HUES48 (cell line): ENCODE measurements around the gene PPP1CA.
"Not testable (repeated sequence)": the region's sequence is repeated elsewhere in the genome, so short reads cannot be mapped to it uniquely, and the experiment has no call there.

ENCODE experiments used
- H3K27ac ChIP-seq: one replicate; pipeline ENCODE4 v1.7.0; 2013; ENCODE audit warnings: low read depth, low read length, inconsistent platforms
- H3K27me3 ChIP-seq: 2 replicates; pipeline ENCODE4 v1.6.1; 2013; ENCODE audit warnings: mild to moderate bottlenecking, low read length; ENCODE audit not compliant: control insufficient read depth, insufficient read depth
- H3K36me3 ChIP-seq: 2 replicates; pipeline ENCODE4 v1.6.1; 2013; ENCODE audit warnings: low read length; ENCODE audit not compliant: control insufficient read depth, insufficient read depth
- H3K4me1 ChIP-seq: 2 replicates; pipeline ENCODE4 v1.6.1; 2013; ENCODE audit warnings: mild to moderate bottlenecking, low read length; ENCODE audit not compliant: control insufficient read depth, insufficient read depth
- H3K4me3 ChIP-seq: 2 replicates; pipeline ENCODE4 v1.5.1; 2013; ENCODE audit warnings: mild to moderate bottlenecking, low read depth, low read length
- H3K9ac ChIP-seq: 2 replicates; pipeline ENCODE4 v1.6.1; 2013; ENCODE audit warnings: mild to moderate bottlenecking, low read depth, low read length, moderate library complexity
- H3K9me3 ChIP-seq: 2 replicates; pipeline ENCODE4 v1.6.1; 2013; ENCODE audit warnings: low read length; ENCODE audit not compliant: control insufficient read depth, insufficient read depth

Gene PPP1CA

GRCh38 chr11:67432655-67433349 is 31.1 kb upstream of the PPP1CA start:
- Histone ChIP-seq H3K4me3 (no peak overlapping the region), H3K27me3 (no peaks in the 10 kb centered on the region), H3K9me3 (no peaks in the 10 kb centered on the region), H3K36me3 (peaks cover 43% of the 10 kb centered on the region), H3K9ac (no peak overlapping the region), H3K4me1 (peaks cover 14% of the 10 kb centered on the region), H3K27ac (no peak overlapping the region)

- Histone ChIP-seq H3K27me3 (no peaks in the 10 kb centered on the region), H3K9me3 (no peaks in the 10 kb centered on the region), H3K4me3 (no peak overlapping the region), H3K36me3 (peaks cover 40% of the 10 kb centered on the region), H3K27ac (no peak overlapping the region), H3K4me1 (peaks cover 8% of the 10 kb centered on the region), H3K9ac (no peak overlapping the region)
Measured at GRCh38 chr11:67431346-67432249, 29.9 kb upstream of the PPP1CA start.

GRCh38 chr11:67429722-67430121 is 28.1 kb upstream of the PPP1CA start:
- Histone ChIP-seq H3K9me3 (no peaks in the 10 kb centered on the region), H3K9ac (no peak overlapping the region), H3K36me3 (peaks cover 35% of the 10 kb centered on the region), H3K4me1 (0 out of 2 replicates have a peak, but pooled peaks cover 4% of the 10 kb centered on the region), H3K27ac (no peak overlapping the region), H3K4me3 (no peak overlapping the region), H3K27me3 (no peaks in the 10 kb centered on the region)

- H3K36me3 ChIP-seq: peaks cover 29% of the 10 kb centered on the region
- H3K4me3 ChIP-seq: peak overlapping the region; percentile 89
- H3K4me1 ChIP-seq: 0 out of 2 replicates have a peak, but pooled peaks cover 4% of the 10 kb centered on the region
- H3K9me3 ChIP-seq: no peaks in the 10 kb centered on the region
- H3K27ac ChIP-seq: no peak overlapping the region
- H3K27me3 ChIP-seq: no peaks in the 10 kb centered on the region
- H3K9ac ChIP-seq: no peak overlapping the region
Measured at GRCh38 chr11:67429038-67429668, 27.5 kb upstream of the PPP1CA start.

- no peaks in the 10 kb centered on the region for H3K9me3 ChIP-seq
- 0 out of 2 replicates have a peak, but pooled peaks cover 4% of the 10 kb centered on the region for H3K4me1 ChIP-seq
- H3K27ac ChIP-seq: peak within 1 kb of the TSS; percentile 67
- peaks cover 21% of the 10 kb centered on the region for H3K36me3 ChIP-seq
- H3K4me3 ChIP-seq: peak within 1 kb of the TSS; percentile 89
- peak within 1 kb of the TSS; percentile 64 for H3K9ac ChIP-seq
- H3K27me3 ChIP-seq: no peaks in the 10 kb centered on the region
Measured at GRCh38 chr11:67428052-67429001, 26.7 kb upstream of the PPP1CA start, which contains the start of gene RPS6KB2. Gene RPS6KB2, plus strand, starts transcription at chr11:67428494. Its CDS starts 52 bp downstream, at chr11:67428546.

GRCh38 chr11:67427364-67427859 is 25.8 kb upstream of the PPP1CA start:
- Histone ChIP-seq H3K36me3 (peaks cover 12% of the 10 kb centered on the region), H3K27ac (peak overlapping the region; percentile 42), H3K4me3 (peak overlapping the region; percentile 89), H3K9ac (peak overlapping the region; percentile 12; the same call in 1 of the 2 replicates)
- not testable (repeated sequence) for H3K27me3 ChIP-seq, H3K4me1 ChIP-seq, H3K9me3 ChIP-seq

- Histone ChIP-seq H3K9me3 (no peaks in the 10 kb centered on the region), H3K9ac (no peak overlapping the region), H3K4me1 (0 out of 2 replicates have a peak, but pooled peaks cover 4% of the 10 kb centered on the region), H3K27me3 (no peaks in the 10 kb centered on the region; the same call in 1 of the 2 replicates), H3K36me3 (no peaks in the 10 kb centered on the region), H3K27ac (no peak overlapping the region), H3K4me3 (no peak overlapping the region)
Measured at GRCh38 chr11:67423891-67424613, 22.4 kb upstream of the PPP1CA start.

GRCh38 chr11:67423466-67423865 is 21.8 kb upstream of the PPP1CA start:
- Histone ChIP-seq H3K9ac (no peak overlapping the region), H3K4me3 (no peak overlapping the region), H3K36me3 (no peaks in the 10 kb centered on the region), H3K9me3 (no peaks in the 10 kb centered on the region), H3K27me3 (no peaks in the 10 kb centered on the region; the same call in 1 of the 2 replicates), H3K4me1 (0 out of 2 replicates have a peak, but pooled peaks cover 4% of the 10 kb centered on the region), H3K27ac (no peak overlapping the region)

- H3K36me3 ChIP-seq: no peaks in the 10 kb centered on the region
- 0 out of 2 replicates have a peak, but pooled peaks cover 4% of the 10 kb centered on the region for H3K4me1 ChIP-seq
- H3K9ac ChIP-seq: no peak overlapping the region
- H3K9me3 ChIP-seq: no peaks in the 10 kb centered on the region
- no peaks in the 10 kb centered on the region; the same call in 1 of the 2 replicates for H3K27me3 ChIP-seq
- no peak overlapping the region for H3K27ac ChIP-seq
- no peak overlapping the region for H3K4me3 ChIP-seq
Measured at GRCh38 chr11:67422891-67423290, 21.2 kb upstream of the PPP1CA start.
